Mucosa of stomach (tissue), 1 donor: ENCODE results near the gene TICRR.
"Not testable (repeated sequence)": the region's sequence is repeated elsewhere in the genome, so short reads cannot be mapped to it uniquely, and the experiment has no call there.

ENCODE experiments used
- H3K27me3 ChIP-seq: one replicate; pipeline ENCODE4 v1.7.0; 2013; ENCODE audit warnings: mild to moderate bottlenecking, low read length; ENCODE audit not compliant: control insufficient read depth, insufficient read depth
- H3K36me3 ChIP-seq: one replicate; pipeline ENCODE4 v1.7.0; 2013; ENCODE audit warnings: low read length; ENCODE audit not compliant: control insufficient read depth, insufficient read depth
- H3K4me1 ChIP-seq: one replicate; pipeline ENCODE4 v1.7.0; 2013; ENCODE audit warnings: mild to moderate bottlenecking, low read length; ENCODE audit not compliant: control insufficient read depth, insufficient read depth
- H3K4me3 ChIP-seq: one replicate; pipeline ENCODE4 v1.7.0; 2013; ENCODE audit warnings: low read length
- H3K9ac ChIP-seq: one replicate; pipeline ENCODE4 v1.7.0; 2013; ENCODE audit warnings: mild to moderate bottlenecking, low read length, moderate library complexity
- H3K9me3 ChIP-seq: one replicate; pipeline ENCODE4 v1.7.0; 2013; ENCODE audit warnings: mild to moderate bottlenecking, low read length, moderate library complexity; ENCODE audit not compliant: control insufficient read depth
- donor health status: Pancreatic carcinoma.

TICRR gene

DNA sequence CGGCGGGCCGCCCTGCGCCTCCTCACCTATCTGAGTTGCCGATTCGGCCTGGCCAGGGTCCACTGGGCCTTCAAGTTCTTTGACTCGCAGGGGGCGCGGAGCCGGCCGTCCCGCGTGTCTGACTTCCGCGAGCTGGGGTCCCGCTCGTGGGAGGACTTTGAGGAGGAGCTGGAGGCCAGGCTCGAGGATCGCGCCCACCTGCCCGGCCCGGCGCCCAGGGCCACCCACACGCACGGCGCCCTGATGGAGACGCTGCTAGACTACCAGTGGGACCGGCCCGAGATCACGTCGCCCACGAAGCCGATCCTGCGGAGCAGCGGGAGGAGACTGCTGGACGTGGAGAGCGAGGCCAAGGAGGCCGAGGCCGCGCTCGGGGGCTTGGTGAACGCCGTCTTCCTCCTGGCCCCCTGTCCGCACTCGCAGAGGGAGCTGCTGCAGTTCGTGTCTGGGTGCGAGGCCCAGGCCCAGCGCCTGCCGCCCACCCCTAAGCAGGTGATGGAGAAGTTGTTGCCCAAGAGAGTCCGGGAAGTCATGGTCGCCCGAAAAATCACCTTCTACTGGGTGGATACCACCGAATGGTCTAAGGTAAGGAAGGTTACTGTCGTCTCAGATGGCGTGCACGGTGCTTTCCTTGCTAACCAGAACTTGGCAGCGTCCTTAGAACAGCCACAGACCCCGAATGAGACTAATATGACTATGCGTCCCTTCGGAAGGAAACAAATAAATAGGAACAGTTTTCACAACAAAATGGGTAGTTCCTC, 567 bp downstream of the TICRR start:
- Histone ChIP-seq H3K9me3 (no peaks in the 10 kb centered on the region), H3K4me3 (peak overlapping the region; percentile 37), H3K4me1 (peaks cover 5% of the 10 kb centered on the region), H3K27me3 (peaks cover 5% of the 10 kb centered on the region), H3K9ac (peak overlapping the region; percentile 6), H3K36me3 (no peaks in the 10 kb centered on the region)

DNA sequence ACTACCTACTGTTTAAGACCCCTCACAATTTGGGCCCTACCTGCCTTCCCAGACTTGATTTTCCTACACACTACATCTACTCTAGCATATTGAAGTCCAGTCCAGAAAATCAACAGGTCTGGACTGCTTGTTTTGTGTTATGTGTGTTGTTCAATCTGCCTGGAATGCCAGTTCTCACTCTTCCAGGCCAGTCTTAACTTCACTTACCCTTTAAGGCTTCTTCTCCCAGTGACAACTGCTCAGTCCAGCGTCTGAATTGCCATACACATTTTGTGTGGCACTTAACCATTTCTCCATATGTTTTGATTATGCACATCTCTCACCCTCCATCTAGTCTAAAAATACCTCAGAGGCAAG, 1.1 kb downstream of the TICRR start:
- H3K4me1 ChIP-seq: peaks cover 5% of the 10 kb centered on the region
- no peaks in the 10 kb centered on the region for H3K36me3 ChIP-seq
- H3K9me3 ChIP-seq: no peaks in the 10 kb centered on the region
- H3K4me3 ChIP-seq: no peak overlapping the region
- peak overlapping the region; percentile 6 for H3K9ac ChIP-seq
- H3K27me3 ChIP-seq: peaks cover 5% of the 10 kb centered on the region

DNA sequence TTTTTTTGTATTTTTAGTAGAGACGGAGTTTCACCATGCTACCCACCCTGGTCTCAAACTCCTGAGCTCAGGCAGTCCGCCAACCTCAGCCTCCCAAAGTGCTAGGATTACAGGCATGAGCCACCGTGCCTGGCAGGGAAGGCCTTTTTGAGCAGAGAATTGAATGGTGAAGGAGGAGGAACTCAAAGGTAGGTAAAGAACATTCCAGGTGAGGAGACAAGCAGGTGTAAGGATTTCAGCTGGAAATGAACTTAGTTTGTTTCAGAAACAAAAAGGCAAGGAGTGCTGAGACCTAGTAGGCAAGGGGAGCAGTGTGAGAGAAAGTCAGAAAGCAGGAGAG, 2.5 kb downstream of the TICRR start:
- no peaks in the 10 kb centered on the region for H3K27me3 ChIP-seq
- H3K4me3 ChIP-seq: no peak overlapping the region
- H3K36me3 ChIP-seq: no peaks in the 10 kb centered on the region
- H3K9ac ChIP-seq: no peak overlapping the region
- no peaks in the 10 kb centered on the region for H3K9me3 ChIP-seq
- H3K4me1 ChIP-seq: peaks cover 5% of the 10 kb centered on the region

DNA sequence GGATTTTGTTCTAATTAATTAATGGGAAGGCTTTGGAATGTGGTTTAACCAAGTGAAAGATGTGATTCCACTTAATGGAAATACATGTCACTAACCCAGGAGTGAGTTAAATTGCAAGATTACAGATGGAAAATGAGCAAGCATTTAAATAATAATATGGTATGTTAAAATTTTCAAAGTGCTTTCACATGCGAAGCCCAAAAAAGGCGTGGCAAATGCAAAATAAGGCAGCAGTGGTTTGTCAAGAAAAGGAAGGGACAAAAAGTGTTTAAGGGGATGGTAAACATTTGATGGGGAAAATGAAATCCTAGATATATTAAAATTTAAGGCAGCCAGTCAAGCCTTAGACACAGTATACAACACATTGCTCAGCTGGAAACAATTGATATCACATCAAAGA, 2.9 kb downstream of the TICRR start:
- H3K4me1 ChIP-seq: peaks cover 5% of the 10 kb centered on the region
- no peak overlapping the region for H3K4me3 ChIP-seq
- no peaks in the 10 kb centered on the region for H3K9me3 ChIP-seq
- no peaks in the 10 kb centered on the region for H3K27me3 ChIP-seq
- H3K9ac ChIP-seq: no peak overlapping the region
- no peaks in the 10 kb centered on the region for H3K36me3 ChIP-seq

DNA sequence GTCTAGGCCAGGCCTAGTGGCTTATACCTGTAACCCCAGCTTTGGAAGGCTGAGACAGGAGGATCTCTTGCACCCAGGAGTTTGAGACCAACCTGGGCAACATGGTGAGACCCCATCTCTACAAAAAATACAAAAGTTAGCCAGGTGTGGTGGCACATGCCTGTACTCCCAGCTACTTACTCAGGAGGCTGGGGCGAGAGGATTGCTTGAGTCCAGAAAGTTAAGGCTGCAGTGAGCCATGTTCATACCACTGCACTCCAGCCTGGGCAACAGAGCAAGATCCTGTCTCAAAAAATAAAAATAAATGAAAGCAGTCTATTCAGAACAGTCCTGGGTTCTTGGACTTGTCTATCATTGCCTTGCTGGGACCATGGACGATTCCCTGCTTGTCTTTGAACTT, 5.5 kb downstream of the TICRR start:
- H3K4me3 ChIP-seq, H3K9ac ChIP-seq: not testable (repeated sequence)

DNA sequence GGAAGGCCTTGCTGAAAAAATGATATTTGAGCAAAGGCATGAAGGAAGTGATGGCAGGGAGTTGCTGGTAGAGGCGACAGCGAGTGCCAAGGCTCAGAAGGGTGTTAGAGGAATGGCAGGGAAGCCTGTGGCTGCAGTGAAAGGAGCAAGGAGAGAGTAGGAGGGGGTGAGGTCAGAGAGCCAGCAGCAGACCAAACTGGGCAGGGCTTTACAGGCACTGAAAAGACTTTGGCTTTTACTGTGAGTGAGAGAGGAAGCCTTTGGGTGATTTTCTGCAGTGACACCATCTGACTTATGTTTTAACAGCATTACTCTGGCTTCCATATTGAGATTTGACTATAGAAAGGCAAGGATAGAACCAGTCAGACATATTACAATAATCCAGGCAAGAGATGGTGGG, 11.4 kb downstream of the TICRR start:
- Histone ChIP-seq H3K9me3 (no peaks in the 10 kb centered on the region), H3K27me3 (no peaks in the 10 kb centered on the region), H3K4me1 (no peaks in the 10 kb centered on the region), H3K9ac (no peak overlapping the region), H3K36me3 (no peaks in the 10 kb centered on the region), H3K4me3 (no peak overlapping the region)

More for the DNA sequence above, 5.5 kb downstream of the TICRR start:
- H3K27me3 ChIP-seq, H3K9me3 ChIP-seq, H3K4me1 ChIP-seq, H3K36me3 ChIP-seq: not testable (repeated sequence)

DNA sequence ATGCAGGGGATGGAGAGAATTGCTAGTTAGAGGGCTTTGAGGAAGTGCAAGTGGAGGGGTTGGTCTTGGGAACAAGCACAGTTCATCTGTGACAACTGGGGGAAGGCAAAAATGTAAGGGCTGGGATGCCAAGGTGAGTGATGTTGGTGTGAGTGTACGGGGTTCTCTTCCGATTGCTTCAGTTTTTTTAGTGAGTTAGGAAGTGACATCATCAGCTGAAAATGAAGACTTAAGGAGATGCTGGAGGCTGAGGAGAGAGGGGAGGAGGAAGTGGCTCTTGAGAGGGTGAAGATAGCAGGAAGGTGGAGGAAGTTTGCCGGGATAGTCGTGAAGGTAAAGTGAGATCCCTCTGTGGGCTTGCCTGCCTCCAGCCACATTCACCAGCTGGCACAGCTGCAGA, 12.7 kb downstream of the TICRR start:
- H3K9ac ChIP-seq: no peak overlapping the region
- no peaks in the 10 kb centered on the region for H3K36me3 ChIP-seq
- no peaks in the 10 kb centered on the region for H3K9me3 ChIP-seq

DNA sequence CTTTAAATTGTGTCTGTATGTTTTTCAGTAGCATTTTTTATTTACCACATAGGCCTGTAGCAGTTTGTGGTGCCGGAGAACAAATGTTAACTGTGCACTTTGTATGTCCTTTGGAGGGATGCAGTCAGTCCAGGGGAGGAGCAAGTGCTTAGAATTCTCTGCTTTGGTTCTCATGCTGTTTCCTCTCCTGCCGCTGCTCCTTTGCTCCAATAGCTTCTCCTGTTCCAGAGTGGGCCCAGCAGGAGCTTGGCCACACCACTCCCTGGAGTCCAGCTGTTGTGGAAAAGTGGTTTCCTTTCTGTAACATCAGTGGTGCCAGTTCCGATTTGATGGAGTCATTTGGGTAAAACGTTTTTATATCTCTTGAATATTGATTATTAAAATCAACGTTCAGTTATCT, 16.6 kb downstream of the TICRR start:
- no peaks in the 10 kb centered on the region for H3K9me3 ChIP-seq
- H3K36me3 ChIP-seq: no peaks in the 10 kb centered on the region
- H3K9ac ChIP-seq: no peak overlapping the region
- no peak overlapping the region for H3K4me3 ChIP-seq
- H3K4me1 ChIP-seq: no peaks in the 10 kb centered on the region
- no peaks in the 10 kb centered on the region for H3K27me3 ChIP-seq

More for the DNA sequence above, 12.7 kb downstream of the TICRR start:
- no peaks in the 10 kb centered on the region for H3K4me1 ChIP-seq
- H3K27me3 ChIP-seq: no peaks in the 10 kb centered on the region
- H3K4me3 ChIP-seq: no peak overlapping the region

DNA sequence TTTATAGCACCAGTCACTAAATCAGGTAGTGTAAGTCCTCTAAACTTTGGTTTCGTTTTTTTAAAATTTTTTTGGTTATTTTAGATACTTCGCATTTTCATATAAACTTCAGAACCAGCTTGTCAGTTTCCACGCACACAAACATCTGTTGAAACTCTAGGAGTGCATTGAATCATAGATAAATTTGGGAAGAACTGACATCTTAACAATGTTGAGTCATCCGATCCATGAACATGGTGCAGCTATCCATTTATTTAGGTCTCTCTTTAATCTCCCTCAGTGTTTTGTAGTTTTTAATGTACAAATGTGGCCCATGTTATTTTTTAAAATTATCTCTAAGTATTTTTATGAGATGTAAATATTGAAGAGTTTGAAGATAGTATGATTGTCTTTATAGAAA, 17.7 kb downstream of the TICRR start:
- no peaks in the 10 kb centered on the region for H3K27me3 ChIP-seq
- H3K4me3 ChIP-seq: no peak overlapping the region
- no peaks in the 10 kb centered on the region for H3K36me3 ChIP-seq
- H3K9ac ChIP-seq: no peak overlapping the region
- H3K9me3 ChIP-seq: no peaks in the 10 kb centered on the region
- H3K4me1 ChIP-seq: no peaks in the 10 kb centered on the region

DNA sequence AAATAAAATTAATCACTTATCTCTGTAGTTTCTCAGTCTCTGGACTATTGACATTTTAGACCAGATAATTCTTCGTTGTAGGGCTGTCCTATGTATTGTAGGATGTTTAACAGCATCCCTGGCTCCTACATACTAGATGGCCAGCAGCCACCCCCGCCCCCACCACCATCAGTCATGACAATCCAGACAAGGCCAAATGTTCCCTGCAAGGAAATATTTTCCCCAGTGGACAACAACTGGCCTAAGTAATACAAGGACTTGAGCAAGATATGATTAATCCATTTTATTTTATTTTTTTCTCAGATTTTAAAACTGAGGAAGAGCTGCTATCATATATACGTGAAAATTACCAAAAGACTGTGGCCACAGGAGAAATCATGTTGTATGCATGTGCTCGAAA, 23.8 kb downstream of the TICRR start:
- Histone ChIP-seq H3K36me3 (no peaks in the 10 kb centered on the region), H3K9ac (no peak overlapping the region), H3K9me3 (no peaks in the 10 kb centered on the region), H3K4me3 (no peak overlapping the region), H3K27me3 (no peaks in the 10 kb centered on the region), H3K4me1 (no peaks in the 10 kb centered on the region)

DNA sequence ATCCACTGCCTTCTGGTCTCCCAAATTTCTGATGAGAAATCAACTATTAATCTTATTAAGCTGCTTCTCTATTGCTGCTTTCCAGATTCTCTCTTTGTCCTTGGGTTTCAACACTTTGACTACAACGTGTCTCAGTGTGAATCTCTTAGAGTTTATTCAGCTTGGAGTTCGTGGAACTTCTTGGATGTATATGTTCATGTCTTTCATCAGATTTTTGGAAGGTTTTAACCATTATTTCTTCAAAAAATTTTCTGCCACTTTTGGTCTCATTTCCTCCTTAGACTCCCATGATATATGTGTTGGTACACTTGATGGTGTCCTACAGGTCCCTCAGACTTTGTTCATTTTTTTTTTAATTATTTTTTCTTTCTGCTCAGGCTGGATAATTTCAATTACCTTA, 36.0 kb downstream of the TICRR start:
- Histone ChIP-seq H3K27me3 (no peaks in the 10 kb centered on the region), H3K9me3 (no peaks in the 10 kb centered on the region), H3K4me1 (no peaks in the 10 kb centered on the region), H3K9ac (no peak overlapping the region), H3K4me3 (no peak overlapping the region), H3K36me3 (no peaks in the 10 kb centered on the region)

DNA sequence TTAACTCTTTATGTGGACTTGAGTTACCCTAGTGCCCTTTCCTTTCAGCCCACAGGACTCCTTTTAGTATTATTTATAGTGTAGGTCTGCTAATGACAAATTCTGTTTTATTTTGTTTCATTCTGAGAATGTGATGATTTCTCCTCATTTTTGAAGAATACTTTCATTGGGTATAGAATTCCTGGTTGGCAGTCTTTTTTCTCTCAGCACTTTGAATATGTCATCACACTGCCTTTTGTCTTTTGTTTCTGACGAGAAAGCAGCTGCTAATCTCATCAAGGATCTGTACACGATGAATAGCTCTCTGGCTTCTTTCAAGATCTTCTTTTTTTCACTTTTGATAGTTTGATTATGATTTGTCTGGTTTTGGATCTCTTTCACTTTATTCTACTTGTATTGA, 37.8 kb downstream of the TICRR start:
- Histone ChIP-seq H3K4me1 (no peaks in the 10 kb centered on the region), H3K27me3 (no peaks in the 10 kb centered on the region), H3K4me3 (no peak overlapping the region), H3K9ac (no peak overlapping the region), H3K36me3 (no peaks in the 10 kb centered on the region), H3K9me3 (no peaks in the 10 kb centered on the region)

DNA sequence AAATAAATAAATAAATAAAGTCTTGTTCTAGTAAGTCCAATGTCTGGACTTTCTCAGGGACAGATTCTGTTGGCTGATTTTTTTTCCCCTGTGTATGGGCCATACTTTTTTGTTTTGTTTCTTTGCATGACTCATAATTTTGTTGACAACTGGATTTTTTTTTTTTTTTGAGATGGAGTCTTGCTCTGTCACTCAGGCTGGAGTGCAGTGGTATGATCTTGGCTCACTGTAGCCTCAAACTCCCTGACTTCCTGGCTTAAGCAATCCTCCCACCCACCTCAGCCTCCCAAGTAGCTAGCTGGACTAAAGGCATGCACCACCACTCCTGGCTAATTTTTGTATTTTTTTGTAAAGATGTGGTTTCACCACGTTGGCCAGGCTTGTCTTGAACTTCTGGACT, 38.9 kb downstream of the TICRR start:
- no peaks in the 10 kb centered on the region for H3K9me3 ChIP-seq
- H3K4me1 ChIP-seq: no peaks in the 10 kb centered on the region
- no peak overlapping the region for H3K4me3 ChIP-seq
- H3K36me3 ChIP-seq: no peaks in the 10 kb centered on the region
- H3K9ac ChIP-seq: no peak overlapping the region
- no peaks in the 10 kb centered on the region for H3K27me3 ChIP-seq
